Neural cell (in vitro differentiated cells): ENCODE measurements around the gene GALNT2.

Source experiments
- CTCF ChIP-seq: fragments of 450-650 bp; IDR thresholded peaks from 2 replicates; pipeline ENCODE4 v1.5.1; 2014; ENCODE audit warnings: antibody characterized with exemption, mild to moderate bottlenecking, moderate library complexity; ENCODE audit not compliant: poor library complexity, severe bottlenecking
- EP300 ChIP-seq: fragments of 450-650 bp; conservative IDR thresholded peaks from 2 replicates; pipeline ENCODE4 v1.6.1; 2014; ENCODE audit warnings: antibody characterized with exemption, mild to moderate bottlenecking, moderate library complexity; ENCODE audit not compliant: poor library complexity, severe bottlenecking
- POLR2AphosphoS5 ChIP-seq: IDR thresholded peaks from 2 replicates; pipeline ENCODE4 v1.6.1; 2012

- TF ChIP-seq CTCF: no peak
- no peak for TF ChIP-seq EP300
- TF ChIP-seq POLR2AphosphoS5: no peak
Measured at GRCh38 chr1:230070321-230071208, 3.5 kb downstream of the GALNT2 start.
